Rectal smooth muscle tissue (tissue), 1 donor: ENCODE data around the gene SPATA19.

Experiments used
- H3K27ac ChIP-seq: one replicate; pipeline ENCODE4 v1.7.0; 2013; ENCODE audit warnings: low read depth, low read length, inconsistent platforms
- H3K27me3 ChIP-seq: one replicate; pipeline ENCODE4 v1.7.0; 2013; ENCODE audit warnings: low read length; ENCODE audit not compliant: control insufficient read depth, insufficient read depth
- H3K36me3 ChIP-seq: one replicate; pipeline ENCODE4 v1.7.0; 2013; ENCODE audit warnings: low read length; ENCODE audit not compliant: control insufficient read depth, insufficient read depth
- H3K4me1 ChIP-seq: one replicate; pipeline ENCODE4 v1.7.0; 2013; ENCODE audit warnings: low read length; ENCODE audit not compliant: control insufficient read depth, insufficient read depth
- H3K4me3 ChIP-seq: one replicate; pipeline ENCODE4 v1.7.0; 2013; ENCODE audit warnings: low read length
- H3K9ac ChIP-seq: one replicate; pipeline ENCODE4 v1.7.0; 2013; ENCODE audit warnings: low read length

SPATA19 gene

GRCh38 chr11:133823614-133824013 is 21.7 kb downstream of the SPATA19 start:
- Histone ChIP-seq H3K27me3 (no peaks in the 10 kb centered on the region), H3K9ac (no peak overlapping the region), H3K4me3 (no peak overlapping the region)

DNA sequence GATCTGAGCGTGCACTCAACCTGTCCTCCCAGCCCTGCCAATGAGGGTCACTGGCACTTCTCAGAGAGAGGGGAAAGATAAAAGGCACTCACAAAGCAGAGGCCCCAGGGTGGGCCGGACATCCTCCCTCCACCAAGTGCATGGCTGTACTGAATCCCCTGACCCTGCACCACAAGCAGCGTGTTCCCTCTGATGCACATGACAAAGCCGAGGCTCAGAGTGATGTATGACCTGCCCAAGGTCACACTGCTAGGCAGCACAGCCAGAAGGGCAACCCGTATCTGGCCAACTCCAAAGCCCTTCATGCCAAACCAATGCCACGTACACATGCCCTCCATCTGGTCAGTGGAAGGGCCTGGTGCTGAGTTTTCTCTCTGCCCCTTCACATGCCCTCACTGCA is 22.1 kb downstream of the SPATA19 start:
- no peak overlapping the region for H3K9ac ChIP-seq
- no peaks in the 10 kb centered on the region for H3K4me1 ChIP-seq
- H3K27ac ChIP-seq: no peak overlapping the region
- no peaks in the 10 kb centered on the region for H3K27me3 ChIP-seq
- H3K36me3 ChIP-seq: no peaks in the 10 kb centered on the region
- no peak overlapping the region for H3K4me3 ChIP-seq

More at GRCh38 chr11:133823614-133824013, 21.7 kb downstream of the SPATA19 start:
- Histone ChIP-seq H3K27ac (no peak overlapping the region), H3K36me3 (no peaks in the 10 kb centered on the region), H3K4me1 (no peaks in the 10 kb centered on the region)

- no peaks in the 10 kb centered on the region for H3K27me3 ChIP-seq
- H3K4me1 ChIP-seq: no peaks in the 10 kb centered on the region
- no peaks in the 10 kb centered on the region for H3K36me3 ChIP-seq
- no peak overlapping the region for H3K4me3 ChIP-seq
- H3K27ac ChIP-seq: no peak overlapping the region
- no peak overlapping the region for H3K9ac ChIP-seq
Observed at GRCh38 chr11:133821776-133822175, 23.5 kb downstream of the SPATA19 start.

GRCh38 chr11:133819746-133820315 is 25.5 kb downstream of the SPATA19 start:
- no peaks in the 10 kb centered on the region for H3K4me1 ChIP-seq
- H3K36me3 ChIP-seq: no peaks in the 10 kb centered on the region
- no peaks in the 10 kb centered on the region for H3K27me3 ChIP-seq
- no peak overlapping the region for H3K4me3 ChIP-seq
- H3K9ac ChIP-seq: no peak overlapping the region
- H3K27ac ChIP-seq: no peak overlapping the region

DNA sequence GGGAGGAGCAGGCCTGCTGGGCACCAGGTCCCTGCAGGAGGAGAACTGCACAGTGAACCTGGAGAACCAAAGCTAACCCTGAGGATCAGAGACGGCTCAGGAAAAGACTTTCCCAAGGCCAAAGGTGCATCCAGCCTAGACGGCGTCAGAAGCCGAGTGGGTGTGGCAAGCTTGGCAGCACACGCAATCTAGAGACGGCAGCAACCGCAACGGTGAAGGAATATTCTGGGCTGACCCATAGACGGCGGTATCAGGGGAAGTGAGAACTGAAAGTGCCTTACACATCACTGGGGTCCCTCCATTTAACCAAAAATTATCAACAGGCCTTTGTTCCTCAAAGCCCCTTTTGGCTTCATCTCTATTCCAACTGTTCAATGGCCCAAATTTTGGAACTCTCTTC is 26.2 kb downstream of the SPATA19 start:
- no peaks in the 10 kb centered on the region for H3K4me1 ChIP-seq
- no peaks in the 10 kb centered on the region for H3K27me3 ChIP-seq
- no peak overlapping the region for H3K9ac ChIP-seq
- no peaks in the 10 kb centered on the region for H3K36me3 ChIP-seq
- H3K27ac ChIP-seq: no peak overlapping the region
- no peak overlapping the region for H3K4me3 ChIP-seq

DNA sequence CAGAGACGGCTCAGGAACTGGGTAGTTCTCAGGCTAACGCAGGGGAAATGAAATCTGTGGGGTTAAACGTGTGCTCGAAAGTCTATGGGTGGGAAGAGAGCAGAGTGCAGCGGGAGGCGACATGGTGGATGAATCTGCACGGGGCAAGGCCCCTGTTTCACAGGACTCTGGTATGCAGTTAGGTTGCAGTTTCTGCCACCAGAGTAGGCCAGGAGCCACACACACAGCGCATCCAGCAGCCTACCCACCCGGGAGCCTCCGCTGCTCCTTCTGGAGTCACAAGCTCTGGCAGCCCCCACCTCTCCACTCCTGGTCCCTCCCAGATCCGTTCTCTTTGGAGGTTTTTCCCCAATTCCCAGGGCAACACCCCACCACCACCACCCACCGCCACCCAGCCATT is 27.0 kb downstream of the SPATA19 start:
- Histone ChIP-seq H3K27me3 (no peaks in the 10 kb centered on the region), H3K4me3 (no peak overlapping the region), H3K4me1 (no peaks in the 10 kb centered on the region), H3K9ac (no peak overlapping the region), H3K36me3 (no peaks in the 10 kb centered on the region), H3K27ac (no peak overlapping the region)

- H3K4me3 ChIP-seq: no peak overlapping the region
- no peaks in the 10 kb centered on the region for H3K4me1 ChIP-seq
- H3K36me3 ChIP-seq: no peaks in the 10 kb centered on the region
- no peak overlapping the region for H3K27ac ChIP-seq
- H3K9ac ChIP-seq: no peak overlapping the region
- no peaks in the 10 kb centered on the region for H3K27me3 ChIP-seq
Observed at GRCh38 chr11:133817449-133817848, 27.9 kb downstream of the SPATA19 start.

DNA sequence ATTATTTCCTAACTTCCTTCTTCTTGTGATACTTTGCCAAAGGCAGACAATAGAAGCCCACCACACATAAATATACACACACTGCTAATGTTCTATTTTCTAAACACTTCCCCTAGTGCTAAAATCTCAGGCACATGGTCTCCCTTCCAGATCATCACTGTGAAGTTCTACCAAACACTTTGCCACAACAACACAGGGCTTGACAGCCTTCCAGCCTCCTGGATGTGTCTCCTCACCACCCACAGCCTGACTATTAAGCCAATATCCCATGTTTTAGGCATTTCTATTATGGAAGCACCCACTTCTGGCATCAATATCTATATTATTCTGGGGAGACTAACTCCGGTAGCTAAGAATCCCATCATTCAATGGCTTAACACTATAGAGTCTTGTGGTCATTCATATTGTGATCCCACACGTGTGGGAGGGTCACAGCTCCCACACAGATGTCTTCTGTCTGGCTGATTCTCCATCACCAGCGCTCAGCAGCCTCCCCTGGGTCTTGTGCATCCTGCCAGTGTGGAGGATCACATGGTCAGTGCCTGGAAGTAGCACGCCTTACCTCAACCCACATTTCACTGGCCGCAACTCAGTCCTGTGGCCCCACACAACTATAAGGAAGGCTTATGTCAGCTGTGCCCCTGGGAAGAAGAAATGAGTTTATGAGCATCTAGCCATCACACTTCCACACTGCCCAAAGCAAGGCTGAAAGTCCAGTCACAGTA is 29.0 kb downstream of the SPATA19 start:
- Histone ChIP-seq H3K36me3 (no peaks in the 10 kb centered on the region), H3K4me3 (no peak overlapping the region), H3K4me1 (no peaks in the 10 kb centered on the region), H3K9ac (no peak overlapping the region), H3K27me3 (no peaks in the 10 kb centered on the region), H3K27ac (no peak overlapping the region)

DNA sequence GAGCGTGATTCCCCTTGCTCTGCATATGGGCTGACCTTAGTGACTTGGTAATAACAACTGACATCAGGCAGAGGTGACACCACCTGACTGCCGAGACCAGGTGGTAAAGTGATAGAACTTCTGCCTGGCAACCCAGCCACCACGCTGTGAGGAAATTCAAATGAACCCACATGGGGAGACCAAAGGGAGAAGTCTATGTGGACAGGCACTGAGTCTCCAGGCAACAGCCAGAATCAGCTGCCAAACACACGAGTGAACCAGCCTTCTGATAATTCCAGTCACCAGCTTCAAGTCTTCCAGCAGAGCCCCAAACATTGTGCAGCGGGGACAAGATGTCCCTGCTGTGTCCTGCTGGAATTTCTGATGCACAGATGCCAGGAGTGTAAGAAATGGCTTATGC is 29.7 kb downstream of the SPATA19 start:
- Histone ChIP-seq H3K27me3 (no peaks in the 10 kb centered on the region), H3K27ac (no peak overlapping the region), H3K4me3 (no peak overlapping the region), H3K36me3 (no peaks in the 10 kb centered on the region), H3K9ac (no peak overlapping the region), H3K4me1 (no peaks in the 10 kb centered on the region)

GRCh38 chr11:133814588-133815100 is 30.7 kb downstream of the SPATA19 start:
- Histone ChIP-seq H3K27ac (no peak overlapping the region), H3K4me3 (no peak overlapping the region), H3K36me3 (no peaks in the 10 kb centered on the region), H3K9ac (no peak overlapping the region), H3K27me3 (no peaks in the 10 kb centered on the region), H3K4me1 (no peaks in the 10 kb centered on the region)

- H3K4me1 ChIP-seq: no peaks in the 10 kb centered on the region
- H3K9ac ChIP-seq: no peak overlapping the region
- H3K4me3 ChIP-seq: no peak overlapping the region
- no peak overlapping the region for H3K27ac ChIP-seq
- peaks cover 3% of the 10 kb centered on the region for H3K27me3 ChIP-seq
- H3K36me3 ChIP-seq: no peaks in the 10 kb centered on the region
Observed at GRCh38 chr11:133811850-133812685, 33.2 kb downstream of the SPATA19 start.

- H3K27ac ChIP-seq: no peak overlapping the region
- no peak overlapping the region for H3K4me3 ChIP-seq
- no peaks in the 10 kb centered on the region for H3K36me3 ChIP-seq
- no peaks in the 10 kb centered on the region for H3K4me1 ChIP-seq
- peaks cover 3% of the 10 kb centered on the region for H3K27me3 ChIP-seq
- no peak overlapping the region for H3K9ac ChIP-seq
Observed at GRCh38 chr11:133810766-133811165, 34.5 kb downstream of the SPATA19 start.
